ENCODE results near the gene NTHL1. TPM values are rescaled to one million over a fixed set of nuclear protein-coding genes. Genes with fewer than 3 reads are reported as not detected.

The NTHL1 gene
- total and polyA plus RNA-seq, 9 of the 15 experiments (the other 6 are each of a cell fraction or from before 2014, with no cell fraction given): 1.1 to 58.8 (median 17.6) TPM

GRCh38 chr16:2008631-2009163 lies 38.9 kb downstream of the NTHL1 start (continued):
- TF ChIP-seq ZBTB43 (CRISPR knock-in tag; IDR thresholded peaks at IDR 0.05) (peak; percentile 73; the same call in 1 of the 2 replicates), SIN3A (IDR thresholded peaks at IDR 0.05; ENCODE audit: borderline replicate concordance in 2 of 2, control insufficient read depth in 1 of 2, low read depth in 2 of 2, low read length in 2 of 2) (peak in 1 of 2 experiments; percentile 62; a peak in 1 of 4 replicates), XRCC4 (IDR thresholded peaks at IDR 0.05; ENCODE audit: extremely low read depth, insufficient read depth, insufficient read length) (no peak), HNRNPH1 (optimal IDR thresholded peaks at IDR 0.05; ENCODE audit: low read depth, low read length) (no peak), ZNF76 (CRISPR knock-in tag; IDR thresholded peaks at IDR 0.05; ENCODE audit: borderline replicate concordance) (no peak), ZBTB2 (IDR thresholded peaks at IDR 0.05) (0 out of 2 replicates have a peak, but pooled peaks have one; percentile 30), FOXP4 (CRISPR knock-in tag; IDR thresholded peaks at IDR 0.05; ENCODE audit: borderline replicate concordance) (0 out of 2 replicates have a peak, but pooled peaks have one; percentile 56), NR2C2 (CRISPR knock-in tag; IDR thresholded peaks at IDR 0.05) (no peak), NR2C2 (tag; IDR thresholded peaks at IDR 0.05) (peak; percentile 37), TFAP4 (CRISPR knock-in tag; IDR thresholded peaks at IDR 0.05; ENCODE audit: borderline replicate concordance) (peak; percentile 44; the same call in 1 of the 2 replicates)

Data from K562 (cell line).